GM12865 (cell line): Measurements from ENCODE around the gene MSH3.

Source experiments
- DNase-seq: peaks from one replicate; pipeline ENCODE4 v3.0.0; 2010; ENCODE audit warnings: low read depth
- H3K4me3 ChIP-seq: 2 replicates; pipeline ENCODE4 v1.5.1; 2011; ENCODE audit warnings: mild to moderate bottlenecking, low read depth, low read length, control low read depth
- CTCF ChIP-seq: IDR thresholded peaks from 2 replicates; pipeline ENCODE4 v1.5.1; 2011; ENCODE audit warnings: low read length, control low read depth, low read depth, inconsistent platforms; ENCODE audit not compliant: insufficient read depth; ENCODE audit errors: missing control alignments

MSH3 gene

GRCh38 chr5:80762573-80762972 is 108.1 kb downstream of the MSH3 start:
- DNase-seq = no peak
- TF ChIP-seq CTCF = no peak
- H3K4me3 ChIP-seq = no peak overlapping the region

GRCh38 chr5:80763211-80763610 is 108.8 kb downstream of the MSH3 start:
- no peak for TF ChIP-seq CTCF
- no peak overlapping the region for H3K4me3 ChIP-seq
- no peak for DNase-seq

- TF ChIP-seq CTCF = no peak
- DNase-seq = no peak
- no peak overlapping the region for H3K4me3 ChIP-seq
These were observed 109.6 kb downstream of the MSH3 start for GRCh38 chr5:80763873-80764647.

GRCh38 chr5:80764786-80765185 is 110.3 kb downstream of the MSH3 start:
- DNase-seq = no peak
- no peak for TF ChIP-seq CTCF

GRCh38 chr5:80777347-80778287 is 123.2 kb downstream of the MSH3 start:
- DNase-seq = no peak
- TF ChIP-seq CTCF = no peak
- H3K4me3 ChIP-seq = no peak overlapping the region

More at GRCh38 chr5:80764786-80765185, 110.3 kb downstream of the MSH3 start:
- H3K4me3 ChIP-seq = no peak overlapping the region

GRCh38 chr5:80780024-80780423 is 125.6 kb downstream of the MSH3 start:
- no peak for DNase-seq
- H3K4me3 ChIP-seq = no peak overlapping the region
- TF ChIP-seq CTCF = no peak
